Measurements from ENCODE around the gene UBE4B. TPM values are rescaled to one million over a fixed set of nuclear protein-coding genes. Genes with fewer than 3 reads are reported as not detected.

UBE4B gene
- total and polyA plus RNA-seq, 10 donors = 8.8 to 53.8 (median 40.5) TPM

DNA sequence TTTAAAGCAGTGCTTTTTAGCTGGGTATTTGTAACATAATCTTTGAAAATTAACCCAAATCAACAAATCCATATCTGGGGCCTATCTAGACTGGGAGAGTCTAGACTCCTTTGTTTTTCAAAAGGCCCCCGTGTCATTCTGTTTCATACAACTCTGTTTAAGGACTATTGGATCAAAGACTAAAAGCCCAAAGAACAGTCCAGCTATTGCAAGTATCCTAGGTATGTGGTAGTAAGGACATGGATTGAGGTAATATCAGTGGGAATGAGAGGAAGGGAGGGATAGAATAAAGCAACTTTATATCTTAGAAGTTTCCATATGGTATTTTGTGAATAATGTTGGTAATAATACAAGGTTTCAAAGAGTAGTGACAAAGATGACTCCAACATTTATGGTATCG, 195.8 kb downstream of the UBE4B start:
- Histone ChIP-seq H3K4me3 (no peak overlapping the region), H3K27ac (no peak overlapping the region), H3K4me1 (peaks cover 0 to 21% (median 5%) of the 10 kb centered on the region in 6 donors), H3K36me3 (peaks cover 0 to 9% (median 0%) of the 10 kb centered on the region in 6 donors), H3K9me3 (no peaks in the 10 kb centered on the region), H3K27me3 (replicated peaks in 1 of 7) (no peaks in the 10 kb centered on the region)
- whole genome bisulfite sequencing, 5 donors = 88 to 98% (median 93%) methylated on average over 2 of the region's 2 CpGs
- TF ChIP-seq POLR2A (IDR thresholded peaks at IDR 0.05) = no peak
- TF ChIP-seq POLR2AphosphoS5 (IDR thresholded peaks at IDR 0.05) = no peak
- TF ChIP-seq, protein P1, sequence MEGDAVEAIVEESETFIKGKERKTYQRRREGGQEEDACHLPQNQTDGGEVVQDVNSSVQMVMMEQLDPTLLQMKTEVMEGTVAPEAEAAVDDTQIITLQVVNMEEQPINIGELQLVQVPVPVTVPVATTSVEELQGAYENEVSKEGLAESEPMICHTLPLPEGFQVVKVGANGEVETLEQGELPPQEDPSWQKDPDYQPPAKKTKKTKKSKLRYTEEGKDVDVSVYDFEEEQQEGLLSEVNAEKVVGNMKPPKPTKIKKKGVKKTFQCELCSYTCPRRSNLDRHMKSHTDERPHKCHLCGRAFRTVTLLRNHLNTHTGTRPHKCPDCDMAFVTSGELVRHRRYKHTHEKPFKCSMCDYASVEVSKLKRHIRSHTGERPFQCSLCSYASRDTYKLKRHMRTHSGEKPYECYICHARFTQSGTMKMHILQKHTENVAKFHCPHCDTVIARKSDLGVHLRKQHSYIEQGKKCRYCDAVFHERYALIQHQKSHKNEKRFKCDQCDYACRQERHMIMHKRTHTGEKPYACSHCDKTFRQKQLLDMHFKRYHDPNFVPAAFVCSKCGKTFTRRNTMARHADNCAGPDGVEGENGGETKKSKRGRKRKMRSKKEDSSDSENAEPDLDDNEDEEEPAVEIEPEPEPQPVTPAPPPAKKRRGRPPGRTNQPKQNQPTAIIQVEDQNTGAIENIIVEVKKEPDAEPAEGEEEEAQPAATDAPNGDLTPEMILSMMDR (IDR thresholded peaks at IDR 0.05 in 8 of 11, conservative IDR thresholded peaks at IDR 0.05 in 3 of 11) = no peak
- DNase-seq = no peak
- intact Hi-C loops (cut with DNase I; ENCODE audit: low total_unique reads) = no loop called here

GRCh38 chr1:10229903-10230302, 197.1 kb downstream of the UBE4B start:
- Histone ChIP-seq H3K27ac (no peak overlapping the region), H3K4me1 (peaks cover 0 to 21% (median 4%) of the 10 kb centered on the region in 6 donors), H3K27me3 (replicated peaks in 1 of 7) (no peaks in the 10 kb centered on the region), H3K36me3 (peaks cover 0 to 23% (median 0%) of the 10 kb centered on the region in 6 donors), H3K4me3 (no peak overlapping the region), H3K9me3 (no peaks in the 10 kb centered on the region)
- TF ChIP-seq, protein P1 (IDR thresholded peaks at IDR 0.05 in 8 of 11, conservative IDR thresholded peaks at IDR 0.05 in 3 of 11) = no peak
- TF ChIP-seq POLR2AphosphoS5 (IDR thresholded peaks at IDR 0.05) (no peak), POLR2A (IDR thresholded peaks at IDR 0.05) (no peak)
- intact Hi-C loops (cut with DNase I; ENCODE audit: low total_unique reads) = no loop called here
- no peak for DNase-seq
- WGBS, 5 donors = 88 to 96% (median 91%) methylated on average over 5 of the region's 5 CpGs

Small RNAs within 50 kb of the gene (microRNA-seq; reads per million reads assigned to microRNA genes)
- gene MIR1273D = 0 reads per million in 3 donors

Small RNAs within 50 kb of the gene (small RNA-seq; reads per million reads assigned to genes)
- gene MIR1273D = 0 reads per million in 4 donors
- gene RNU6-828P = 0 reads per million in 4 donors

Other genes with a start within 250 kb of the UBE4B start
- 10 to 100 TPM; 55.9 to 70.7 (median 62.5) TPM for gene CLSTN1, start 209.0 kb upstream of the UBE4B start, total RNA-seq
- gene CLSTN1, start 209.0 kb upstream of the UBE4B start, polyA plus RNA-seq = 10 to 100 TPM; 28.8 to 36.4 (median 30.3) TPM
- 10 to 100 TPM in 6 of 7 donors, 1 to 10 TPM in 1; 9.2 to 17.5 (median 13.6) TPM for gene CTNNBIP1, start 122.7 kb upstream of the UBE4B start, total RNA-seq
- gene CTNNBIP1, start 122.7 kb upstream of the UBE4B start, polyA plus RNA-seq = 1 to 10 TPM; 7.3 to 8.6 (median 7.8) TPM
- gene LZIC, start 89.6 kb upstream of the UBE4B start, total RNA-seq = 10 to 100 TPM; 16.4 to 24.3 (median 23.1) TPM
- 10 to 100 TPM in 2 of 3 donors, 1 to 10 TPM in 1; 9.9 to 15.9 (median 15.5) TPM for gene LZIC, start 89.6 kb upstream of the UBE4B start, polyA plus RNA-seq
- gene NMNAT1, start 89.5 kb upstream of the UBE4B start, total RNA-seq = 10 to 100 TPM in 3 of 7 donors, 1 to 10 TPM in 4; 6.0 to 13.0 (median 8.8) TPM
- gene NMNAT1, start 89.5 kb upstream of the UBE4B start, polyA plus RNA-seq = 1 to 10 TPM; 2.8 to 6.3 (median 5.2) TPM
- 100 to 1,000 TPM in 2 of 7 donors, 10 to 100 TPM in 5; 21.1 to 144 (median 71.3) TPM for gene RBP7, start 35.7 kb upstream of the UBE4B start, total RNA-seq
- 100 to 1,000 TPM in 1 of 3 donors, 10 to 100 TPM in 2; 52.1 to 161 (median 58.6) TPM for gene RBP7, start 35.7 kb upstream of the UBE4B start, polyA plus RNA-seq
- gene KIF1B, start 177.6 kb downstream of the UBE4B start, total RNA-seq = 10 to 100 TPM; 29.9 to 53.5 (median 37.4) TPM
- 1 to 10 TPM; 1.6 to 4.8 (median 2.4) TPM for gene KIF1B, start 177.6 kb downstream of the UBE4B start, polyA plus RNA-seq

Data from spleen (tissue), 11 donors.